Measurements from ENCODE around the gene MYO3A. TPM values are rescaled to one million over a fixed set of nuclear protein-coding genes. Genes with fewer than 3 reads are reported as not detected.

MYO3A gene
- total RNA-seq, 1 donor from 2014 or later = 0.22 TPM

- H3K27ac Mint-ChIP-seq (ENCODE audit: unreplicated experiment) = no peak overlapping the region
- TF ChIP-seq, protein P1, sequence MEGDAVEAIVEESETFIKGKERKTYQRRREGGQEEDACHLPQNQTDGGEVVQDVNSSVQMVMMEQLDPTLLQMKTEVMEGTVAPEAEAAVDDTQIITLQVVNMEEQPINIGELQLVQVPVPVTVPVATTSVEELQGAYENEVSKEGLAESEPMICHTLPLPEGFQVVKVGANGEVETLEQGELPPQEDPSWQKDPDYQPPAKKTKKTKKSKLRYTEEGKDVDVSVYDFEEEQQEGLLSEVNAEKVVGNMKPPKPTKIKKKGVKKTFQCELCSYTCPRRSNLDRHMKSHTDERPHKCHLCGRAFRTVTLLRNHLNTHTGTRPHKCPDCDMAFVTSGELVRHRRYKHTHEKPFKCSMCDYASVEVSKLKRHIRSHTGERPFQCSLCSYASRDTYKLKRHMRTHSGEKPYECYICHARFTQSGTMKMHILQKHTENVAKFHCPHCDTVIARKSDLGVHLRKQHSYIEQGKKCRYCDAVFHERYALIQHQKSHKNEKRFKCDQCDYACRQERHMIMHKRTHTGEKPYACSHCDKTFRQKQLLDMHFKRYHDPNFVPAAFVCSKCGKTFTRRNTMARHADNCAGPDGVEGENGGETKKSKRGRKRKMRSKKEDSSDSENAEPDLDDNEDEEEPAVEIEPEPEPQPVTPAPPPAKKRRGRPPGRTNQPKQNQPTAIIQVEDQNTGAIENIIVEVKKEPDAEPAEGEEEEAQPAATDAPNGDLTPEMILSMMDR (IDR thresholded peaks at IDR 0.05; ENCODE audit: partially characterized antibody, unreplicated experiment) = no peak
- peaks cover under 1% of the 10 kb centered on the region for H3K4me1 Mint-ChIP-seq (ENCODE audit: low read depth, unreplicated experiment)
- H3K36me3 Mint-ChIP-seq (ENCODE audit: unreplicated experiment) = peaks cover 14% of the 10 kb centered on the region
- no peak for DNase-seq
- H3K9me3 Mint-ChIP-seq (ENCODE audit: unreplicated experiment) = peaks cover 2% of the 10 kb centered on the region
- peaks cover 3% of the 10 kb centered on the region for H3K27me3 Mint-ChIP-seq (ENCODE audit: unreplicated experiment)
- H3K4me3 Mint-ChIP-seq (ENCODE audit: unreplicated experiment) = no peak overlapping the region
These were observed 21.2 kb upstream of the MYO3A start for GRCh38 chr10:25912866-25913265.

DNA sequence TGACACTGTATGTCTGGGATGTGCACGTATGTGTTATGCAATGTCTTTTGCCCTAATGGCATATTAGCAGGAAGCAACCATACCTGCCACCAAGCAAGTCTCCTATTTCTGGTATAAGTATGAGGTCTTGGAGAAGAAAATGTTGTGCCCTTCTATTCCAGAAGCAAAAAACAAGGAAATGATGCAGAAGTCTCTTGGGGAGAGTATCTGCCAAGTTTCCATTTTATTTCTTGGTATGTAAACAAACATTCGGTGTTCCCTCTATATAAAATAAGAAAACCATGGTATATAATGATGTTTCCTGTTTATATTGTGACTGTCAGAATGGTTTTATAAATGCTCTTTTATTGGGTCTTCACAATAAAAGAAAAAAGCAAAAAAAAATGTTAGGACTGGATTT, 19.3 kb upstream of the MYO3A start:
- Mint-ChIP-seq H3K27ac (ENCODE audit: unreplicated experiment) (no peak overlapping the region), H3K27me3 (ENCODE audit: unreplicated experiment) (peaks cover 3% of the 10 kb centered on the region), H3K36me3 (ENCODE audit: unreplicated experiment) (peaks cover 4% of the 10 kb centered on the region), H3K4me1 (ENCODE audit: low read depth, unreplicated experiment) (no peaks in the 10 kb centered on the region), H3K9me3 (ENCODE audit: unreplicated experiment) (peaks cover 2% of the 10 kb centered on the region), H3K4me3 (ENCODE audit: unreplicated experiment) (no peak overlapping the region)
- TF ChIP-seq, protein P1 (IDR thresholded peaks at IDR 0.05; ENCODE audit: partially characterized antibody, unreplicated experiment) = no peak
- DNase-seq = no peak

DNA sequence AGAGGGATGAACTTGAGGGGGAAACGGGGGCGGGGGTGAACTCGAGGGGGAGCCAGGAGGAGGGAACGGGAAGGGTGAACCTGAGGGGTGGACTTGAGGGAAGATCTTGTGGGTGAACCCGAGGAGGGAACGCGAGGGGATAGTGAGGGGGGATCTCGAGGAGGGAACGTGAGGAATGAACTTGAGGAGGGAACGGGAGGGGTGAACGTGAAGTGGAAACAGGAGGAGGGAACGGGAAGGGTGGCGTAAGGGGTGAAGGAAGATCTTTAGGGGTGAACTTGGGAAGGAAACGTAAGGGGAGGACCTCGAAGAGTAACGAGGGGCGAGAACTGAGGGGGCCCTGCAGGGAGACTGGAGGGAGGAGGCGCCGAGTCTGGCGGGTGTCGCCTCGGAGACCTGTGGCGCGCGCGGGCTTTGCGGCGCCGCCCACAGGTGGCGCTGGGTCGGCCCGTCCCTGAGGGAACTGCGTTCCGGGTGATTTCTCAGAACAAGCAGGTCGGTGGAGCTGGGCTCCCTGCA, 651 bp downstream of the MYO3A start:
- TF ChIP-seq, protein P1 (IDR thresholded peaks at IDR 0.05; ENCODE audit: partially characterized antibody, unreplicated experiment) = no peak
- Mint-ChIP-seq H3K27me3 (ENCODE audit: unreplicated experiment) (peaks cover 3% of the 10 kb centered on the region), H3K27ac (ENCODE audit: unreplicated experiment) (no peak overlapping the region), H3K36me3 (ENCODE audit: unreplicated experiment) (no peaks in the 10 kb centered on the region), H3K9me3 (ENCODE audit: unreplicated experiment) (no peaks in the 10 kb centered on the region), H3K4me1 (ENCODE audit: low read depth, unreplicated experiment) (peaks cover 3% of the 10 kb centered on the region), H3K4me3 (ENCODE audit: unreplicated experiment) (peak overlapping the region; percentile 92)
- peak; percentile 47 for DNase-seq

GRCh38 chr10:25938405-25938804, 4.4 kb downstream of the MYO3A start:
- H3K4me1 Mint-ChIP-seq (ENCODE audit: low read depth, unreplicated experiment) = peaks cover 3% of the 10 kb centered on the region
- H3K27ac Mint-ChIP-seq (ENCODE audit: unreplicated experiment) = no peak overlapping the region
- H3K4me3 Mint-ChIP-seq (ENCODE audit: unreplicated experiment) = no peak overlapping the region
- peaks cover 3% of the 10 kb centered on the region for H3K27me3 Mint-ChIP-seq (ENCODE audit: unreplicated experiment)
- H3K36me3 Mint-ChIP-seq (ENCODE audit: unreplicated experiment) = no peaks in the 10 kb centered on the region
- no peaks in the 10 kb centered on the region for H3K9me3 Mint-ChIP-seq (ENCODE audit: unreplicated experiment)
- DNase-seq = no peak
- TF ChIP-seq, protein P1 (IDR thresholded peaks at IDR 0.05; ENCODE audit: partially characterized antibody, unreplicated experiment) = no peak

GRCh38 chr10:25944771-25945170, 10.7 kb downstream of the MYO3A start:
- no peak for DNase-seq
- Mint-ChIP-seq H3K27me3 (ENCODE audit: unreplicated experiment) (peaks cover 3% of the 10 kb centered on the region), H3K27ac (ENCODE audit: unreplicated experiment) (no peak overlapping the region), H3K36me3 (ENCODE audit: unreplicated experiment) (peaks cover 4% of the 10 kb centered on the region), H3K9me3 (ENCODE audit: unreplicated experiment) (peaks cover 5% of the 10 kb centered on the region), H3K4me3 (ENCODE audit: unreplicated experiment) (no peak overlapping the region), H3K4me1 (ENCODE audit: low read depth, unreplicated experiment) (no peaks in the 10 kb centered on the region)
- TF ChIP-seq, protein P1 (IDR thresholded peaks at IDR 0.05; ENCODE audit: partially characterized antibody, unreplicated experiment) = no peak
